K562 (cell line): Measurements from ENCODE around the gene SLC20A1. TPM values are rescaled to one million over a fixed set of nuclear protein-coding genes. Genes with fewer than 3 reads are reported as not detected.

Experiments used
- DMBX1 ChIP-seq: fragments of 250-450 bp; sonication (Bioruptor Pico); IDR thresholded peaks from 2 replicates; pipeline ENCODE4 v1.8.0; 2022; ENCODE audit warnings: inconsistent platforms, mild to moderate bottlenecking, moderate library complexity, borderline replicate concordance
- FIP1L1 ChIP-seq: fragments of 200-400 bp; formaldehyde crosslinking; IDR thresholded peaks from 2 replicates; pipeline ENCODE4 v1.6.1; 2018; ENCODE audit warnings: mild to moderate bottlenecking, low read depth, low read length; ENCODE audit not compliant: poor library complexity, severe bottlenecking
- FOXK2 ChIP-seq, 2 experiments: fragments of 450-650 bp; IDR thresholded peaks in 1 of 2; conservative IDR thresholded peaks in 1 of 2; 2 replicates each; pipeline ENCODE4 v1.6.1; 2016; ENCODE audit warnings: low read depth in 2 of 2, mild to moderate bottlenecking in 1 of 2
- MAFK ChIP-seq: IDR thresholded peaks from 2 replicates; pipeline ENCODE4 v1.6.1; 2011; ENCODE audit warnings: low read length, improper control_type of control experiment
- NBN ChIP-seq: fragments of 450-650 bp; IDR thresholded peaks from 2 replicates; pipeline ENCODE4 v1.6.1; 2016; ENCODE audit warnings: low read depth, mild to moderate bottlenecking
- NFXL1 ChIP-seq: fragments of 450-650 bp; formaldehyde crosslinking; IDR thresholded peaks from 2 replicates; pipeline ENCODE4 v1.4.0; 2021; ENCODE audit warnings: mild to moderate bottlenecking
- PYGO2 ChIP-seq: fragments of 450-650 bp; IDR thresholded peaks from 2 replicates; pipeline ENCODE4 v1.6.1; 2016; ENCODE audit warnings: mild to moderate bottlenecking, missing genetic modification characterization, moderate library complexity, missing compliant biosample characterization
- RBM22 ChIP-seq: fragments of 200-400 bp; formaldehyde crosslinking; IDR thresholded peaks from 2 replicates; pipeline ENCODE4 v1.6.1; 2018; ENCODE audit warnings: low read length, low read depth; ENCODE audit not compliant: poor library complexity, severe bottlenecking
- SAFB2 ChIP-seq: fragments of 200-400 bp; formaldehyde crosslinking; IDR thresholded peaks from 2 replicates; pipeline ENCODE4 v1.6.1; 2018; ENCODE audit warnings: borderline replicate concordance, low read length, low read depth, moderate library complexity; ENCODE audit not compliant: severe bottlenecking
- STAT6 ChIP-seq: sonication (generic); formaldehyde crosslinking; IDR thresholded peaks from 2 replicates; pipeline ENCODE4 v1.8.1; 2023; ENCODE audit warnings: mild to moderate bottlenecking, missing genetic modification reagents
- TCF3 ChIP-seq: sonication (generic); formaldehyde crosslinking; IDR thresholded peaks from 2 replicates; pipeline ENCODE4 v1.4.0; 2020; ENCODE audit warnings: mild to moderate bottlenecking, missing genetic modification reagents
- TCF7 ChIP-seq: sonication (generic); IDR thresholded peaks from 2 replicates; pipeline ENCODE4 v1.6.1; 2016; ENCODE audit warnings: antibody characterized with exemption, borderline replicate concordance
- THAP7 ChIP-seq: fragments of 250-450 bp; sonication (Bioruptor Pico); IDR thresholded peaks from 2 replicates; pipeline ENCODE4 v1.5.0; 2021
- THRA ChIP-seq: fragments of 450-650 bp; IDR thresholded peaks from 2 replicates; pipeline ENCODE4 v1.6.1; 2017; ENCODE audit warnings: mild to moderate bottlenecking, moderate library complexity
- ZNF143 ChIP-seq: sonication (generic); formaldehyde crosslinking; IDR thresholded peaks from 2 replicates; pipeline ENCODE4 v1.9.0; 2022; ENCODE audit warnings: mild to moderate bottlenecking, missing genetic modification reagents
- polyA plus RNA-seq, 8 experiments: library from polyadenylated mRNA; depleted of rRNA in 4 of 8; stranded (reverse) in 5 of 8; unstranded in 3 of 8; fragments of >200 nt; fragmentation: Nextera tagmentation in 2 of 8; fragmentation: Illumina TruSeq in 1 of 8; extraction: Ambion mirVana in 2 of 8; extraction: Trizol in 1 of 8; gene quantifications; 2 replicates each; pipeline versions ENCODE4 v1.2.1 to v1.2.3, GENCODE V29; 2011 to 2014; ENCODE audit warnings: inconsistent platforms in 1 of 8, missing spikeins in 1 of 8
- total RNA-seq, 7 experiments: library from RNA; depleted of rRNA in 6 of 7; stranded (reverse); fragments of >200 nt in 6 of 7; fragmentation: Illumina TruSeq in 2 of 7; extraction: Trizol in 2 of 7; gene quantifications; 2 replicates each; pipeline versions ENCODE4 v1.2.1 to v1.2.3, GENCODE V29; 2011 to 2021; ENCODE audit warnings: low replicate concordance in 1 of 7
- TF ChIP-seq, protein P1 (sequence below): fragments of 250-450 bp; sonication (Bioruptor Pico); IDR thresholded peaks from 2 replicates; pipeline ENCODE4 v1.5.0; 2021; ENCODE audit warnings: mild to moderate bottlenecking, moderate library complexity
- TF ChIP-seq, protein P2 (sequence below): fragments of 250-450 bp; sonication (Bioruptor Pico); IDR thresholded peaks from 2 replicates; pipeline ENCODE4 v1.9.0; 2021; ENCODE audit warnings: mild to moderate bottlenecking, inconsistent platforms

SLC20A1 gene
- total and polyA plus RNA-seq, 9 of the 15 experiments (the other 6 are each of a cell fraction or from before 2014, with no cell fraction given), result 53.8 to 150 (median 74.7) TPM

DNA sequence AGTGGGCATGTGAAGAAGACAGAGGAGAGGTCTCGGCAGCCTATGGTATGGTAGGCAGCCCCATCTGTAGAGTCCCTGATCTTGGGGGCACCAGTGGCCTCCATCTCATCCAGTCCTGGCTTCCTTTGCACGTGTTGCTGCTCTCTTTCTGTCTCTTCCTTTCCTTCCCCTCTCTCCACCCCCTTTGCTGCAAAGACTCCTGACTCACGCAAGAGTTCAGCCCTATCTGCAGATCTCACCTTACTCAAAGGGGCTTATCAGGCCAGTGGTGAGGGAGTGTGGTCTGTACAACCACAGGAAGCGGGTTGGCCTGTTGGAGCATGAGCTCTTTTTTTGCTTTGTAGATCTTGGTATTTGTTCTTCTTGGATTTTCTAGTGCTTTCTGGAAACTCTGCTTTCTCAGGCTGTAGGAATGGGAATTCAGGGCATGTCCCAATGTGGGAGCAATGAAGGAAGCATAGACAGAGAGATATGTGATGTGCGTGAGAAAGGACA is 60.5 kb downstream of the SLC20A1 start (continued):
- TF ChIP-seq, protein P1, sequence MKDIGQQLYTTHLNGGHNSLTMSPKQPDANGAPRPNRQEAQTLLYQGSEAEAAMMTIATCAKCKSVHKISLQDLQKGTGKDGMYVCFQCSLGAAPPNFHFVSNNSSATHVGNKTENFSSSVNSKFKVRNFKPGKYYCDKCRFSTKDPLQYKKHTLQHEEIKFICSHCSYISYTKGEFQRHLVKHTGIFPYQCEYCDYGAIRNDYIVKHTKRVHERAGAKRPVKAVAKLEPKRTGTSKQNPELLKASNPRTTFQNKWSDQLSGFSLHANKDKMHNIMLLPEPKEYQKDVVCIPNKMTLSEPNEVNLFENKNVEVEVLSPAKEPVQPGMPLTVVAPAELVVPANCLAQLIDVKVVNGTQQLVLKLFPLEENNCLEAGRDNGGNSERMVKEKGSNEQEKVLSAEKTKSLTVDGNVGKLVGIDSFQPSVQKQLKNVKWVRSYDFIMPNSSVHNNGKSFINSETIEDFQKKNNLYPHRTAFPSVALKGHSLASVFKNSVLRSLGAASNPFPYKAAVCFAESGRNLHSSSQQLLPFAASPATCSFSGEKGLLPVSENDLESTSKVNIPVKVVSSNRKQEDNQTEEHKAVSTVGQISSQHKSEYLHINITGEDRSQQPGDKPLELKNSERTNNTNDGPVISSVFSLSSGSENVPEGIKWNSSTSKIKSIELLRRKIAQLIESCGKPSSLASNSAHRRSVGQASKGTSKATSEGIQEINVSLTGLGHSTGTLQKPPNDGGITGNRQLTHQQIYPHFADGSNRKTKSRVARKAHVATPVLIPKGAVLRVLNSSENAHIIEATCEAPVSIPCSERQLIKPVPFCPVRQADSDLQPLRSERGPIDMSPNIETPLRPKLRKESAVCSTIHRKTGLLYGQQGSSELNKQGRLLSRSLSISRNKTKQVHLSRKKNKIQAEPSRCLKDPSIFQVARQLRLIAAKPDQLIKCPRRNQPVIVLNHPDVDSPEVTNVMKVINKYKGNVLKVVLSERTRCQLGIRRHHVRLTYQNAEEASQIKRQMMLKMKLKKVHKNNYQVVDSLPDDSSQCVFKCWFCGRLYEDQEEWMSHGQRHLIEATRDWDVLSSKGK, result no peak
- TF ChIP-seq THAP7 (CRISPR knock-in tag) (no peak), MAFK (peak; percentile 70), NBN (peak; percentile 99), STAT6 (CRISPR knock-in tag) (no peak), THRA (no peak), ZNF143 (CRISPR knock-in tag) (no peak), PYGO2 (tag) (no peak), FIP1L1 (no peak), NFXL1 (CRISPR knock-in tag) (peak; percentile 46; the same call in 1 of the 2 replicates), RBM22 (no peak), TCF7 (peak; percentile 96), TCF3 (peak; percentile 93), SAFB2 (no peak), FOXK2 (conservative IDR thresholded peaks at IDR 0.05 in 1 of 2, IDR thresholded peaks at IDR 0.05 in 1 of 2; ENCODE audit: low read depth in 2 of 2) (peak; percentile 69 to 74), DMBX1 (CRISPR knock-in tag) (peak; percentile 93)
- TF ChIP-seq, protein P2, sequence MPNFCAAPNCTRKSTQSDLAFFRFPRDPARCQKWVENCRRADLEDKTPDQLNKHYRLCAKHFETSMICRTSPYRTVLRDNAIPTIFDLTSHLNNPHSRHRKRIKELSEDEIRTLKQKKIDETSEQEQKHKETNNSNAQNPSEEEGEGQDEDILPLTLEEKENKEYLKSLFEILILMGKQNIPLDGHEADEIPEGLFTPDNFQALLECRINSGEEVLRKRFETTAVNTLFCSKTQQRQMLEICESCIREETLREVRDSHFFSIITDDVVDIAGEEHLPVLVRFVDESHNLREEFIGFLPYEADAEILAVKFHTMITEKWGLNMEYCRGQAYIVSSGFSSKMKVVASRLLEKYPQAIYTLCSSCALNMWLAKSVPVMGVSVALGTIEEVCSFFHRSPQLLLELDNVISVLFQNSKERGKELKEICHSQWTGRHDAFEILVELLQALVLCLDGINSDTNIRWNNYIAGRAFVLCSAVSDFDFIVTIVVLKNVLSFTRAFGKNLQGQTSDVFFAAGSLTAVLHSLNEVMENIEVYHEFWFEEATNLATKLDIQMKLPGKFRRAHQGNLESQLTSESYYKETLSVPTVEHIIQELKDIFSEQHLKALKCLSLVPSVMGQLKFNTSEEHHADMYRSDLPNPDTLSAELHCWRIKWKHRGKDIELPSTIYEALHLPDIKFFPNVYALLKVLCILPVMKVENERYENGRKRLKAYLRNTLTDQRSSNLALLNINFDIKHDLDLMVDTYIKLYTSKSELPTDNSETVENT (CRISPR knock-in tag), result peak; percentile 48; the same call in 1 of the 2 replicates
